ENCODE results near the gene SLC22A6. TPM values are rescaled to one million over a fixed set of nuclear protein-coding genes. Genes with fewer than 3 reads are reported as not detected.
A peak's percentile ranks its signal among the peaks of the same experiment; 100 is the strongest.

Gene SLC22A6
- total RNA-seq, 2 donors from 2014 or later = not detected

DNA sequence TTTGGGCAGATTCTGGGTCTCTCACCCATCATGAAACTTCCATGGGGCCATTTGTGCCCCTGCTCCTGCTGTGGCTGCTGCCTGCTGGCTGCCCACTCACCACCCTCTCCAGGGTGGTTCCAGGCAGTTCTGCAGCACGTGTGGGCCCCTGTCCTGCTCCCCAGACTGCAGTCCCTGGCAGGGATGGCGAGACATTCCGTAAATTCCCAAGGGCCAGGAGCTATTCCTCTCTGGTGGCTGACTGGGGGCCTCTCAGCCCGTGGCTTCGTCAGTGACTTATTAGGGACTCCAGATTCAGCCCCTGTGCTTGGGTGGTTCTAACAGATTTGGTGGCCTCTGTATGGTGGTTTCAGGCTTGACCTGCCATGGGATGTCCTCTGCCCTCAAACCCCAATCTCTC is 34.7 kb upstream of the SLC22A6 start:
- H3K4me1 ChIP-seq (ENCODE audit: control insufficient read depth, insufficient read depth, low read length) = peaks cover 15% of the 10 kb centered on the region
- no peaks in the 10 kb centered on the region for H3K27me3 ChIP-seq (ENCODE audit: control insufficient read depth, insufficient read depth, low read length, poor library complexity, severe bottlenecking)
- no peak overlapping the region for H3K4me3 ChIP-seq (ENCODE audit: low read length)
- Mint-ChIP-seq H3K27me3 (ENCODE audit: insufficient read depth) (peaks cover 26% of the 10 kb centered on the region), H3K4me3 (no peak overlapping the region), H3K27ac (no peak overlapping the region), H3K36me3 (ENCODE audit: low read depth) (no peaks in the 10 kb centered on the region), H3K9me3 (no peaks in the 10 kb centered on the region), H3K4me1 (peaks cover 28% of the 10 kb centered on the region)
- 78 to 84% methylated on average over 4 to 5 of the region's 5 CpGs for WGBS, 2 experiments (ENCODE audit: insufficient coverage in 1 of 2, insufficient read length in 1 of 2)
- no peak overlapping the region for H3K27ac ChIP-seq (ENCODE audit: low read depth, low read length)
- no peaks in the 10 kb centered on the region for H3K36me3 ChIP-seq (ENCODE audit: control insufficient read depth, insufficient read depth, low read length)
- DNase-seq = peak; percentile 80
- H3K9ac ChIP-seq (ENCODE audit: extremely low read depth, low read length, poor library complexity, severe bottlenecking) = no peak overlapping the region
- TF ChIP-seq, protein P1, sequence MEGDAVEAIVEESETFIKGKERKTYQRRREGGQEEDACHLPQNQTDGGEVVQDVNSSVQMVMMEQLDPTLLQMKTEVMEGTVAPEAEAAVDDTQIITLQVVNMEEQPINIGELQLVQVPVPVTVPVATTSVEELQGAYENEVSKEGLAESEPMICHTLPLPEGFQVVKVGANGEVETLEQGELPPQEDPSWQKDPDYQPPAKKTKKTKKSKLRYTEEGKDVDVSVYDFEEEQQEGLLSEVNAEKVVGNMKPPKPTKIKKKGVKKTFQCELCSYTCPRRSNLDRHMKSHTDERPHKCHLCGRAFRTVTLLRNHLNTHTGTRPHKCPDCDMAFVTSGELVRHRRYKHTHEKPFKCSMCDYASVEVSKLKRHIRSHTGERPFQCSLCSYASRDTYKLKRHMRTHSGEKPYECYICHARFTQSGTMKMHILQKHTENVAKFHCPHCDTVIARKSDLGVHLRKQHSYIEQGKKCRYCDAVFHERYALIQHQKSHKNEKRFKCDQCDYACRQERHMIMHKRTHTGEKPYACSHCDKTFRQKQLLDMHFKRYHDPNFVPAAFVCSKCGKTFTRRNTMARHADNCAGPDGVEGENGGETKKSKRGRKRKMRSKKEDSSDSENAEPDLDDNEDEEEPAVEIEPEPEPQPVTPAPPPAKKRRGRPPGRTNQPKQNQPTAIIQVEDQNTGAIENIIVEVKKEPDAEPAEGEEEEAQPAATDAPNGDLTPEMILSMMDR (conservative IDR thresholded peaks at IDR 0.05) = no peak
- no peaks in the 10 kb centered on the region for H3K9me3 ChIP-seq (ENCODE audit: control insufficient read depth, low read length)

DNA sequence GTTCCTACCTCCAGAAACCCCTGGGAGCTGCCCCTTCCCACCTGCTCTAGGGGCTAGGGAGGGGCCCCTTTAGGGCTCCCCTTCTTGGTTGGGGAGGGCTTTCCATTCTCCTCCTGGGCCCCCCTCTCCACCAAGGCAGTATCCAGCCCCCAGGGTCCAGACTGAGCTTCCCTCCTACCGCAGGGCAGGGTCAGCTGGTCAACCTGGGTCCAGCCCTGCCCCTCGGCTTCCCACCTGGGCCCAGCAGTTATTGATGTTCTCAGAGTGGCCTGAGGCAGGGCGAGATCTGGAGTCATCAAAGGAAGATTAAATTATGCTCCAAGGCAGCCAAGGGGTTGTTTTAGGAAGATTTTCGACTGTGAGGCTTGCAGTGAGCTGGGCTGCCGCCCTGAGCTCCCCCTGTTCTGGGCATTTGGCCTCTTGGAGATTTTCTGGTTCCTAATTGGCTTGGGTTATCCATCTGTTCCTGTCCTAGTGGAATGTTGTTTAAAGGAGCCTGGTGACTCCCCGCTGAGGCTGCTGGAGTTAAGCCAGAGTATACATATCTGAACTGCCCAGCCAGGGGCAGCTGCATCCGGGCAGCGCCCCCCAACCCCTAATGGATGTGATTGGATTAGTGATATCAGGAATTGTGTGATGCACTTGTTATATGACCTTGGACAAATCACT is 32.7 kb upstream of the SLC22A6 start:
- WGBS, 2 experiments (ENCODE audit: insufficient coverage in 1 of 2, insufficient read length in 1 of 2) = 69 to 70% methylated on average over 6 to 8 of the region's 8 CpGs
- DNase-seq = peak; percentile 65
- no peak overlapping the region for H3K27ac Mint-ChIP-seq

DNA sequence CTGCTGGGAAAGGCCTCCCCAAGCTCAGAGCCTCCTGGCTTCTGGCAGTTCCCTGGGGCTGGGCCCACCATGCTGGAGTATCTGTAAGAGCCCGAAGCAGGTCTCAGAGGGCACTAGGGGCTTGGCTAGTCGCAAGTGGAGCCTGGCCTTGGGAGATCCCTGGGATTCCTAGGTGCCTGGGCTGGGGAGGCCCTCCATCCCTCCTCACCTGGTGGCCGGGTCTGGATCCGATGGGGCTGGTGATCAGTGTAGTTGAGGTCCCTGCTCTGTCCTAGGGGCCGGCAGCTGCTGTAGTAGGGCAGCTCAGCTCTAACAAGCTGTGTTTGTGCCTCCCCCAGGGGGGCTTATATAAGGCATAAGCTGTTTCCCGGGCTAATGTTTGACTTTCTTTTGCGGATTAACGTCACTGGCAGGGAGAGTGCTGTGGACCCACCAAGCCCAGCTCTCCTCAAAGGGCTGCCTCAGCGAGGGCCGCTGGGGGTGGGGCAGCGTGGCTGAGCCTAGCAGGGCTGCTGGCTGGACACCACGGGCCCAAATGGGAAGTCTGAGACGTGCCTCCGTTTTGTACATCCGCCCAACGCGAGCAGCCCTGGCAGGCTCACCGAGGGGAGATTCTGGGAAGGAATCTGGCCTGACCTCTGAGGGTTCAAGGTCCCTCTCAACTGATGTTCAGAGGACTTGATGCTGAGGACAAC is 30.9 kb upstream of the SLC22A6 start, which contains the start of gene SLC22A8:
SLC22A8 (minus strand) TSS at position 321 of the 695 bp plus-strand sequence. CDS start 883 bp downstream, outside the sequence.
- no peaks in the 10 kb centered on the region for H3K36me3 Mint-ChIP-seq (ENCODE audit: low read depth)
- H3K4me1 Mint-ChIP-seq = peaks cover 38% of the 10 kb centered on the region
- H3K27ac Mint-ChIP-seq = peak within 1 kb of the TSS; percentile 53
- WGBS, 2 experiments (ENCODE audit: insufficient coverage in 1 of 2, insufficient read length in 1 of 2) = 67 to 69% methylated on average over 12 to 18 of the region's 18 CpGs
- peak; percentile 81 for DNase-seq
- no peak within 1 kb of the TSS for H3K4me3 Mint-ChIP-seq
- H3K4me1 ChIP-seq (ENCODE audit: control insufficient read depth, insufficient read depth, low read length) = peaks cover 11% of the 10 kb centered on the region
- peaks cover 8% of the 10 kb centered on the region for H3K27me3 Mint-ChIP-seq (ENCODE audit: insufficient read depth)
- H3K27me3 ChIP-seq (ENCODE audit: control insufficient read depth, insufficient read depth, low read length, poor library complexity, severe bottlenecking) = no peaks in the 10 kb centered on the region
- no peaks in the 10 kb centered on the region for H3K36me3 ChIP-seq (ENCODE audit: control insufficient read depth, insufficient read depth, low read length)
- TF ChIP-seq, protein P1 (conservative IDR thresholded peaks at IDR 0.05) = no peak
- H3K9me3 ChIP-seq (ENCODE audit: control insufficient read depth, low read length) = no peaks in the 10 kb centered on the region
- H3K4me3 ChIP-seq (ENCODE audit: low read length) = no peak within 1 kb of the TSS
- H3K9me3 Mint-ChIP-seq = no peaks in the 10 kb centered on the region
- H3K9ac ChIP-seq (ENCODE audit: extremely low read depth, low read length, poor library complexity, severe bottlenecking) = no peak within 1 kb of the TSS
- no peak within 1 kb of the TSS for H3K27ac ChIP-seq (ENCODE audit: low read depth, low read length)

More for the DNA sequence above, 32.7 kb upstream of the SLC22A6 start:
- TF ChIP-seq, protein P1 (conservative IDR thresholded peaks at IDR 0.05) = no peak
- no peak overlapping the region for H3K27ac ChIP-seq (ENCODE audit: low read depth, low read length)
- Mint-ChIP-seq H3K27me3 (ENCODE audit: insufficient read depth) (peaks cover 14% of the 10 kb centered on the region), H3K36me3 (ENCODE audit: low read depth) (no peaks in the 10 kb centered on the region), H3K4me3 (no peak overlapping the region), H3K9me3 (no peaks in the 10 kb centered on the region), H3K4me1 (peaks cover 34% of the 10 kb centered on the region)
- no peak overlapping the region for H3K9ac ChIP-seq (ENCODE audit: extremely low read depth, low read length, poor library complexity, severe bottlenecking)
- no peaks in the 10 kb centered on the region for H3K36me3 ChIP-seq (ENCODE audit: control insufficient read depth, insufficient read depth, low read length)
- no peaks in the 10 kb centered on the region for H3K9me3 ChIP-seq (ENCODE audit: control insufficient read depth, low read length)
- H3K4me3 ChIP-seq (ENCODE audit: low read length) = no peak overlapping the region
- H3K27me3 ChIP-seq (ENCODE audit: control insufficient read depth, insufficient read depth, low read length, poor library complexity, severe bottlenecking) = no peaks in the 10 kb centered on the region
- H3K4me1 ChIP-seq (ENCODE audit: control insufficient read depth, insufficient read depth, low read length) = peaks cover 15% of the 10 kb centered on the region
